HG03354 (cell line): ENCODE results near the gene PAX4.
"Not testable (repeated sequence)": the region's sequence is repeated elsewhere in the genome, so short reads cannot be mapped to it uniquely, and the experiment has no call there.

Source experiments
- ATAC-seq: cut with Tn5 transposase; IDR thresholded peaks from one replicate; pipeline ENCODE4 v1.9.1; 2021; ENCODE audit warnings: mild to moderate bottlenecking; ENCODE audit not compliant: unreplicated experiment, poor library complexity, severe bottlenecking

PAX4 gene

GRCh38 chr7:127588019-127588696, 29.8 kb downstream of the PAX4 start, which contains the start of gene ARF5:
Gene ARF5, plus strand, starts transcription at chr7:127588411. Its CDS starts 88 bp downstream, at chr7:127588499.
- peak; percentile 79 for ATAC-seq

GRCh38 chr7:127587663-127588018, 30.3 kb downstream of the PAX4 start:
- no peak for ATAC-seq

GRCh38 chr7:127586346-127586745, 31.6 kb downstream of the PAX4 start:
- ATAC-seq: no peak

- ATAC-seq: peak; percentile 83
Observed at GRCh38 chr7:127585044-127585953, 32.6 kb downstream of the PAX4 start, which contains the start of gene GCC1. Gene GCC1, minus strand, starts transcription at chr7:127585596. Its CDS starts 414 bp downstream, at chr7:127585182.

- no peak for ATAC-seq
Observed at GRCh38 chr7:127584648-127585043, 33.3 kb downstream of the PAX4 start.

- no peak for ATAC-seq
Observed at GRCh38 chr7:127582361-127582760, 35.6 kb downstream of the PAX4 start.

- ATAC-seq: no peak
Observed at GRCh38 chr7:127581716-127582115, 36.2 kb downstream of the PAX4 start.

GRCh38 chr7:127580612-127581011, 37.3 kb downstream of the PAX4 start:
- no peak for ATAC-seq

GRCh38 chr7:127578711-127579275, 39.1 kb downstream of the PAX4 start:
- no peak for ATAC-seq

- no peak for ATAC-seq
Observed at GRCh38 chr7:127578036-127578684, 39.8 kb downstream of the PAX4 start.

GRCh38 chr7:127571741-127572505, 46.0 kb downstream of the PAX4 start:
- ATAC-seq: no peak

- not testable (repeated sequence) for ATAC-seq
Observed at GRCh38 chr7:127568034-127568433, 49.9 kb downstream of the PAX4 start.

- ATAC-seq: no peak
Observed at GRCh38 chr7:127566242-127566641, 51.7 kb downstream of the PAX4 start.
